Rectal smooth muscle tissue (tissue), 1 donor: ENCODE data around the gene HERC2.
"Not testable (repeated sequence)": the region's sequence is repeated elsewhere in the genome, so short reads cannot be mapped to it uniquely, and the experiment has no call there.

ENCODE experiments used
- H3K27ac ChIP-seq: one replicate; pipeline ENCODE4 v1.7.0; 2013; ENCODE audit warnings: low read depth, low read length, inconsistent platforms
- H3K27me3 ChIP-seq: one replicate; pipeline ENCODE4 v1.7.0; 2013; ENCODE audit warnings: low read length; ENCODE audit not compliant: control insufficient read depth, insufficient read depth
- H3K36me3 ChIP-seq: one replicate; pipeline ENCODE4 v1.7.0; 2013; ENCODE audit warnings: low read length; ENCODE audit not compliant: control insufficient read depth, insufficient read depth
- H3K4me1 ChIP-seq: one replicate; pipeline ENCODE4 v1.7.0; 2013; ENCODE audit warnings: low read length; ENCODE audit not compliant: control insufficient read depth, insufficient read depth
- H3K4me3 ChIP-seq: one replicate; pipeline ENCODE4 v1.7.0; 2013; ENCODE audit warnings: low read length
- H3K9ac ChIP-seq: one replicate; pipeline ENCODE4 v1.7.0; 2013; ENCODE audit warnings: low read length

HERC2 gene

DNA sequence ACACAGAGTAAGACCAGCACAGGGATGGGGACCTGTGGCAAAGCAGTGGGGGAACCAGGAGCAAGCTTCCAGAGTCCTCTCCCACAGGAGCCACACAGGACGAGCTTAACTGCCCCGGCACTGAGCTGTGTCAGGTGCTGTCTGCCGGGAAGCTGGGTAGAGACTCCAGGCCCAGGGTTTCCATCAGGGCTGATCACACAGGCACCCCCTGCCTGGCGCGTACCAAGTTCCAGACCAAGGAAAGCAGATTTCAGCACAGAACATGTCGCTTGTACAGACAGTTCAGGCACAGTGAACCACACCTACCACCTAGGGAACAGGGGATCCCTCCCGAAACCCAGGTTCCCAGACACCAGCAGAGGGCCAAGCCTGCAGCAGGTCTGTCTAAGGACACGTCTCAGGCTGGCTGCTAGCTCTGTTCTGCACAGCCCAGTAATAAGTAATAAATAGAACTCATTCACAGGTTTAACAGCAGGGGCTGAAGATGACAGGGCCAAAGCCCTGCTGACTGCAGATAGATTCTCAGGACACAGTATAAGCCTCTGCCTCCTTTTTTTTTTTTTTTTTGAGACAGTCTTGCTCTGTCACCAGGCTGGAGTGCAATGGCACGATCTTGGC lies 192.6 kb downstream of the HERC2 start:
- H3K27me3 ChIP-seq: no peaks in the 10 kb centered on the region
- no peak overlapping the region for H3K27ac ChIP-seq
- H3K36me3 ChIP-seq: peaks cover 24% of the 10 kb centered on the region
- no peak overlapping the region for H3K4me3 ChIP-seq
- no peaks in the 10 kb centered on the region for H3K4me1 ChIP-seq
- no peak overlapping the region for H3K9ac ChIP-seq

DNA sequence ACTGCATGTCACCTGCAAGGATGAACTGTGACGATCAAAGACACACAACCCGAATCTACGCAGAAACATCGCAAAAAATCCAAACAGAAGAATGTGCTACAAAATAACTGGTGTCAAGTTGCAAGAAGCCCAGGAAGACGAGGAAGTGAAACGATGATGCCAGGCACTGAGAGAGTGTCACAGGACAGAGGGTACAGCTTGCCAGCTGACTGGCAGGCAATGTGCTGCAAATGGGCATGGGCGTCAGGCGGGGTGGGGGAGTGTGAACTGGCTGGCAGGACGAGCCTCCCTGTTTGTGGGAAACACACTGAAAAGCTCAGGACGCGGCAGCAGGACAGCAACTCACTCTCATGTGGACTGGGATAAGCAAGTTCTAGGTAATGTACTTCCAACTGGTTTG lies 193.9 kb downstream of the HERC2 start:
- H3K4me1 ChIP-seq: no peaks in the 10 kb centered on the region
- no peaks in the 10 kb centered on the region for H3K27me3 ChIP-seq
- no peak overlapping the region for H3K9ac ChIP-seq
- peaks cover 27% of the 10 kb centered on the region for H3K36me3 ChIP-seq
- H3K27ac ChIP-seq: no peak overlapping the region
- no peak overlapping the region for H3K4me3 ChIP-seq

- Histone ChIP-seq H3K36me3 (peaks cover 25% of the 10 kb centered on the region), H3K4me1 (no peaks in the 10 kb centered on the region), H3K4me3 (no peak overlapping the region), H3K9ac (no peak overlapping the region), H3K27ac (no peak overlapping the region), H3K27me3 (no peaks in the 10 kb centered on the region)
These were observed 194.9 kb downstream of the HERC2 start for GRCh38 chr15:28127036-28127435.

GRCh38 chr15:28125673-28126651 lies 196.0 kb downstream of the HERC2 start:
- H3K4me1 ChIP-seq: no peaks in the 10 kb centered on the region
- H3K27me3 ChIP-seq: no peaks in the 10 kb centered on the region
- H3K36me3 ChIP-seq: peaks cover 21% of the 10 kb centered on the region
- no peak overlapping the region for H3K4me3 ChIP-seq
- H3K27ac ChIP-seq: no peak overlapping the region
- H3K9ac ChIP-seq: no peak overlapping the region

- Histone ChIP-seq H3K27ac (no peak overlapping the region), H3K9ac (no peak overlapping the region), H3K4me1 (no peaks in the 10 kb centered on the region), H3K27me3 (no peaks in the 10 kb centered on the region), H3K36me3 (peaks cover 16% of the 10 kb centered on the region), H3K4me3 (no peak overlapping the region)
These were observed 197.1 kb downstream of the HERC2 start for GRCh38 chr15:28124841-28125240.

- no peaks in the 10 kb centered on the region for H3K4me1 ChIP-seq
- H3K4me3 ChIP-seq: no peak overlapping the region
- peaks cover 16% of the 10 kb centered on the region for H3K36me3 ChIP-seq
- no peaks in the 10 kb centered on the region for H3K27me3 ChIP-seq
- H3K9ac ChIP-seq: no peak overlapping the region
- no peak overlapping the region for H3K27ac ChIP-seq
These were observed 198.5 kb downstream of the HERC2 start for GRCh38 chr15:28123408-28124023.

DNA sequence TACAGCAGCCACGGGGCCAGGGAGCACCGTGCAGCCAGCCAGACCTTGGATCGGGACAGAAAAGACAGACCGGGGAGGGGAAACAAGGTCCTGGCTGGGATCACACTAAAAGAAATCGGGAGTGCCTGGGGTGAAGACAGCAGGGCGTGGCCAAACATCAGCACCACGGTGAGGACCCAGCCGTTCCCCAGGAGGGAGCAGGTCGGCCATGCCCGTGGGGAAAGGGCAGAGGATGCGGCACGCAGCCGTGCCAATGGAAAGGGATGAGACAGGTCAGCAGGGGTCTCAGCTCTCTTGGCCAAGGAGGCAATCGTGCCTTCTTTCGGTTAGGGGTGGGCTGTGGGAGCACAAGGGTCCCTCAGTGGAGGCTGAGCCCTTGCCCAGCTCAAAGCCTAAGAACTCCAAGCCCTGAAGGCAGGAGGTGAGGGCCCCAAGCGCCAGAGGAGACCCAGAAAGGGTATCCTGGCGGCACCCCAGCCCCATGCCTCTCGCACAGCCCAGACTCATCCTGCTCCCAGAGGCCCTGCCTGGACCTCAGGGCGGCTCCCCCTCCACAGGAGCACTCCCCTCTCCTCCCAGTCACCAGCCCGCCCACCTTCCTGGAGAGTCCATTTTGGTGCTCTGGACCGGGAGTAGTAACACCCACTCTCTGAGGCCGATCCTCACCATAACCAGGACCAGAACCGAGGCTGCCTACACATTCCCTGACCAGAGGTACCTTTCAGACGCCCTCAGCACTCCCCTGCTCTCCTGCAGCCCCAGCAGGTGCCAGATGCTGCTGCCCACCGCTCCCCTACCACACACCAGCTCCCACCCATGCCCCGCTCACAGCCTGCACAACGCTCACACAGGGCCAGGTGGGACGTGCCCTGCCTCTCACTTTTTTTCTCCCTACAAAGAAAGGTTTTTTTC lies 199.7 kb downstream of the HERC2 start:
- Histone ChIP-seq H3K27me3 (no peaks in the 10 kb centered on the region), H3K4me1 (no peaks in the 10 kb centered on the region), H3K4me3 (no peak overlapping the region), H3K27ac (no peak overlapping the region), H3K36me3 (peaks cover 18% of the 10 kb centered on the region), H3K9ac (no peak overlapping the region)

DNA sequence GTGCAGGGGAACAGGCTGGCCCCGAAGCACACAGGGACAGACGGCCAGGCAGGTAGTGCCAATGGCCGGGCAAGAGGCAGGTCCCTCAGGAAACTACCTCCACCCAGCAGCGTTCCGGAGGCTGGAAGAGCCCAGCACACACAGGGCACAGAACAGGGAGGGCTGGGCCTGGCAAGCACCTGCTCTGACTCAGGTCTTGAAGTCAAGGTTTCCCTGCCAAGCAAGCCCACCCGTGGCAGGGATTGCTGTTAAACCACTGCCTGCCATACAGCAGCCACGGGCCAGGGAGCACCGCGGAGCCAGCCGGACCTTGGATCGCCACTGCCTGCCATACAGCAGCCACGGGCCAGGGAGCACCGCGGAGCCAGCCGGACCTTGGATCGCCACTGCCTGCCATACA lies 200.4 kb downstream of the HERC2 start:
- H3K36me3 ChIP-seq: peaks cover 24% of the 10 kb centered on the region
- H3K4me1 ChIP-seq, H3K27ac ChIP-seq: not testable (repeated sequence)

GRCh38 chr15:28120359-28120640 lies 201.7 kb downstream of the HERC2 start:
- Histone ChIP-seq H3K27me3 (no peaks in the 10 kb centered on the region), H3K36me3 (peaks cover 29% of the 10 kb centered on the region), H3K9ac (no peak overlapping the region), H3K4me3 (no peak overlapping the region), H3K27ac (no peak overlapping the region), H3K4me1 (no peaks in the 10 kb centered on the region)

More for the DNA sequence above, 200.4 kb downstream of the HERC2 start:
- H3K4me3 ChIP-seq, H3K9ac ChIP-seq, H3K27me3 ChIP-seq: not testable (repeated sequence)

DNA sequence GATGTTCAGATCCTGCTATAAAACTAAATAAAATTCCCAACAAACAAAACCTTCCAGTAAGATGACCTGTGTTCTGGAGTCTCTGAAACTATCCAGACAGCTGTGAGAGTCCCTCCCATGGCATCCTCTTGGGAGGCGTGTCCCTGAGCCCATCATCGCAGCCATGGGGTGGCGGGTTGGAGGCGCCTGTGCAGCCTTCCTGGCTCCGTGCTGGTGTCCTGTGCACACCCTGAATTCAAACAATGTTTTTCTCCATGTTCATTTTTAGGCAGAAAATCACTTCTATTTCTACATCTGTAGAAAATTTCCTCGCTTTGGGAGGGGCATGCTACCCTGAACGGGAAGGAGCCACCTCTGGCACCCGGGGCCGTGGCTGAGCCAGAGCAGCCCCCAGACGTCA lies 203.4 kb downstream of the HERC2 start:
- Histone ChIP-seq H3K27ac (no peak overlapping the region), H3K9ac (no peak overlapping the region), H3K4me3 (no peak overlapping the region), H3K36me3 (peaks cover 38% of the 10 kb centered on the region), H3K27me3 (no peaks in the 10 kb centered on the region), H3K4me1 (no peaks in the 10 kb centered on the region)

- Histone ChIP-seq H3K27ac (no peak overlapping the region), H3K9ac (no peak overlapping the region), H3K4me3 (no peak overlapping the region), H3K36me3 (peaks cover 39% of the 10 kb centered on the region), H3K4me1 (no peaks in the 10 kb centered on the region), H3K27me3 (no peaks in the 10 kb centered on the region)
These were observed 203.9 kb downstream of the HERC2 start for GRCh38 chr15:28118083-28118482.

- H3K27me3 ChIP-seq: no peaks in the 10 kb centered on the region
- no peak overlapping the region for H3K9ac ChIP-seq
- H3K27ac ChIP-seq: no peak overlapping the region
- H3K4me3 ChIP-seq: no peak overlapping the region
- H3K36me3 ChIP-seq: peaks cover 40% of the 10 kb centered on the region
- H3K4me1 ChIP-seq: no peaks in the 10 kb centered on the region
These were observed 204.5 kb downstream of the HERC2 start for GRCh38 chr15:28117432-28117990.
